Endothelial cell of umbilical vein (primary cell): ENCODE results near the gene SUGCT. TPM values are rescaled to one million over a fixed set of nuclear protein-coding genes. Genes with fewer than 3 reads are reported as not detected.

Source experiments
- BruUV-seq: library from RNA; stranded (reverse); fragments of 400-500 nt; replicated peaks from 2 replicates; lab custom pipeline; 2021; lab: Mats Ljungman, UMichigan
- CTCF ChIA-PET: fragments of 300-600, 350-600 bp; sonication (Branson Sonifier 250); formaldehyde crosslinking; loops from one replicate; lab custom pipeline; 2021; ENCODE audit warnings: antibody characterized with exemption, inconsistent platforms; lab: Charles Lee
- POLR2A ChIA-PET: fragments of 300-600, 350-600 bp; sonication (Branson Sonifier 250); formaldehyde crosslinking; loops from one replicate; lab custom pipeline; 2021; ENCODE audit warnings: antibody characterized with exemption, inconsistent platforms; lab: Charles Lee
- DNase-seq: peaks from one replicate; pipeline ENCODE4 v3.0.0-alpha.2; 2011; ENCODE audit warnings: low read depth, low spot score
- FAIRE-seq: peaks from 2 replicates; lab custom pipeline; 2011; peaks lifted over from hg19 to GRCh38; lab: Jason Lieb, UNC
- H2AFZ ChIP-seq: 2 replicates; pipeline ENCODE4 v1.6.0; 2012; ENCODE audit warnings: low read depth, low read length, control low read depth, inconsistent platforms
- H3K27ac ChIP-seq: 2 replicates; pipeline ENCODE4 v1.5.1; 2011; ENCODE audit warnings: low read depth, mild to moderate bottlenecking, control low read depth, low read length, moderate library complexity; ENCODE audit not compliant: insufficient read depth
- H3K27me3 ChIP-seq, 2 experiments: 2 replicates each; pipeline versions ENCODE4 v1.6.0 to v1.6.1; 2011; ENCODE audit warnings: low read length in 2 of 2, mixed read lengths in 1 of 2; ENCODE audit not compliant: control insufficient read depth in 2 of 2, insufficient read depth in 2 of 2
- H3K36me3 ChIP-seq, 2 experiments: 2 replicates in 1 of 2; 3 replicates in 1 of 2; pipeline ENCODE4 v1.5.1; 2011; ENCODE audit warnings: low read length in 2 of 2, mild to moderate bottlenecking in 1 of 2, moderate library complexity in 1 of 2; ENCODE audit not compliant: control insufficient read depth in 2 of 2, insufficient read depth in 2 of 2; ENCODE audit errors: extremely low read depth in 1 of 2
- H3K4me1 ChIP-seq: 3 replicates; pipeline ENCODE4 v1.5.1; 2011; ENCODE audit warnings: mild to moderate bottlenecking, low read length; ENCODE audit not compliant: control insufficient read depth, insufficient read depth; ENCODE audit errors: extremely low read depth
- H3K4me2 ChIP-seq: 2 replicates; pipeline ENCODE4 v1.6.1; 2011; ENCODE audit warnings: low read length, control low read depth, mixed read lengths; ENCODE audit not compliant: insufficient read depth
- H3K4me3 ChIP-seq, 3 experiments: fragments of 200-600 bp in 1 of 3; sonication (generic), shearing (Covaris generic) in 1 of 3; replicated peaks in 1 of 3; 2 replicates each; pipeline ENCODE4 v1.5.1; 2011 to 2016; ENCODE audit warnings: control low read depth in 3 of 3, low read length in 3 of 3, mild to moderate bottlenecking in 2 of 3, inconsistent platforms in 1 of 3, low read depth in 1 of 3, moderate library complexity in 1 of 3; ENCODE audit not compliant: insufficient read depth in 1 of 3
- H3K79me2 ChIP-seq: 2 replicates; pipeline ENCODE4 v1.6.0; 2012; ENCODE audit warnings: low read length, inconsistent platforms; ENCODE audit not compliant: control insufficient read depth, insufficient read depth
- H3K9ac ChIP-seq: replicated peaks from 2 replicates; pipeline ENCODE3; 2011; ENCODE audit warnings: low read length, control low read depth; ENCODE audit not compliant: insufficient read depth; ENCODE audit errors: extremely low read depth
- H3K9me1 ChIP-seq: replicated peaks from 3 replicates; pipeline ENCODE4 v1.6.0; 2011; ENCODE audit warnings: mild to moderate bottlenecking, low read length; ENCODE audit not compliant: control insufficient read depth, insufficient read depth; ENCODE audit errors: extremely low read depth
- H3K9me3 ChIP-seq: replicated peaks from 2 replicates; pipeline ENCODE4 v1.5.1; 2012; ENCODE audit warnings: low read length, inconsistent platforms; ENCODE audit not compliant: control insufficient read depth, insufficient read depth
- H4K20me1 ChIP-seq: replicated peaks from 2 replicates; pipeline ENCODE3; 2011; ENCODE audit warnings: mild to moderate bottlenecking, low read length; ENCODE audit not compliant: control insufficient read depth, insufficient read depth; ENCODE audit errors: extremely low read depth
- EZH2 ChIP-seq: IDR thresholded peaks from 2 replicates; pipeline ENCODE4 v1.6.1; 2012; ENCODE audit warnings: borderline replicate concordance, low read depth, mild to moderate bottlenecking, moderate library complexity, low read length, inconsistent platforms; ENCODE audit not compliant: severe bottlenecking
- FOS ChIP-seq: IDR thresholded peaks from 2 replicates; pipeline ENCODE4 v1.6.1; 2011; ENCODE audit warnings: mild to moderate bottlenecking, low read length, moderate library complexity, borderline replicate concordance; ENCODE audit not compliant: insufficient read depth
- GATA2 ChIP-seq: IDR thresholded peaks from 2 replicates; pipeline ENCODE4 v1.7.0; 2011; ENCODE audit warnings: low read depth, mild to moderate bottlenecking, moderate library complexity, mixed read lengths, low read length; ENCODE audit not compliant: insufficient read length, insufficient read depth
- JUN ChIP-seq: IDR thresholded peaks from 2 replicates; pipeline ENCODE4 v1.6.1; 2011; ENCODE audit warnings: borderline replicate concordance, low read depth; ENCODE audit not compliant: insufficient read length, insufficient read depth
- MYC ChIP-seq: IDR thresholded peaks from one replicate; pipeline ENCODE4 v1.6.1; 2011; ENCODE audit warnings: mild to moderate bottlenecking, low read depth, low read length
- POLR2A ChIP-seq: IDR thresholded peaks from 2 replicates; pipeline ENCODE4 v1.6.1; 2012; ENCODE audit warnings: low read depth, mild to moderate bottlenecking, control low read depth, low read length
- POLR2AphosphoS5 ChIP-seq: IDR thresholded peaks from 2 replicates; pipeline ENCODE4 v1.6.1; 2012; ENCODE audit warnings: low read depth, mild to moderate bottlenecking, control low read depth, low read length, moderate library complexity; ENCODE audit not compliant: insufficient read depth
- dilution Hi-C: fragments of 300-500 bp; cut with MboI; formaldehyde crosslinking; loops from one replicate; pipeline ENCODE4 v1.15.0; 2019; ENCODE audit warnings: low sequenced_read_pairs; ENCODE audit not compliant: extremely low pct_ligation_motif_present
- intact Hi-C: fragments of 100-400 bp; cut with micrococcal nuclease; formaldehyde crosslinking; loops from one replicate; pipeline ENCODE4 v1.10.0; 2022
- polyA plus RNA-seq, 4 experiments: library from polyadenylated mRNA; depleted of rRNA in 3 of 4; stranded (reverse) in 3 of 4; unstranded in 1 of 4; fragments of >200 nt; gene quantifications; 2 replicates each; pipeline versions ENCODE4 v1.2.1 to v1.2.3, GENCODE V29; 2011 to 2012; ENCODE audit warnings: missing spikeins in 1 of 4
- total RNA-seq: library from RNA; stranded (reverse); gene quantifications from 2 replicates; pipeline ENCODE4 v1.2.3, GENCODE V29; 2021
- TF ChIP-seq, protein P1 (sequence below): IDR thresholded peaks from 2 replicates; pipeline ENCODE4 v1.6.1; 2011; ENCODE audit not compliant: insufficient read depth, insufficient read length
- TF ChIP-seq, protein P2 (sequence below), 2 donors: IDR thresholded peaks; 1 replicate in 1 of 2; 2 replicates in 1 of 2; pipeline ENCODE4 v1.5.1; 2011; ENCODE audit warnings: low read length in 2 of 2, mild to moderate bottlenecking in 2 of 2, moderate library complexity in 2 of 2, control low read depth in 1 of 2, inconsistent platforms in 1 of 2, low read depth in 1 of 2; ENCODE audit not compliant: insufficient read depth in 1 of 2; ENCODE audit errors: extremely low read depth in 1 of 2

Gene SUGCT
- total and polyA plus RNA-seq, 2 donors (not counting 3 experiments of a cell fraction or from before 2014, with no cell fraction given) = 1.2 to 1.4 TPM

GRCh38 chr7:40211276-40212003, 76.6 kb downstream of the SUGCT start:
- dilution Hi-C loops = no loop called here
- H4K20me1 ChIP-seq = no peaks in the 10 kb centered on the region
- DNase-seq (peak; percentile 61), FAIRE-seq (peak; percentile 87)
- CTCF ChIA-PET = interaction anchor here (0.7 to 1.2 kb wide), 2 partner anchors 12 to 21 kb away, joined by 3 to 5 read pairs; no protein-coding TSS in a partner anchor
- H2AFZ ChIP-seq = no peak overlapping the region
- intact Hi-C loops = no loop called here
- no peaks in the 10 kb centered on the region for H3K79me2 ChIP-seq
- H3K9ac ChIP-seq = no peak overlapping the region
- no peak overlapping the region for H3K27ac ChIP-seq
- H3K9me3 ChIP-seq = no peaks in the 10 kb centered on the region
- POLR2A ChIA-PET = no interaction called here
- BruUV-seq = no TSS peak
- H3K4me3 ChIP-seq = no peak overlapping the region
- no peaks in the 10 kb centered on the region for H3K4me1 ChIP-seq
- TF ChIP-seq GATA2 (no peak), POLR2A (no peak), MYC (no peak), EZH2 (no peak)
- TF ChIP-seq, protein P1, sequence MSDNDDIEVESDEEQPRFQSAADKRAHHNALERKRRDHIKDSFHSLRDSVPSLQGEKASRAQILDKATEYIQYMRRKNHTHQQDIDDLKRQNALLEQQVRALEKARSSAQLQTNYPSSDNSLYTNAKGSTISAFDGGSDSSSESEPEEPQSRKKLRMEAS = no peak
- no peaks in the 10 kb centered on the region for H3K36me3 ChIP-seq
- H3K9me1 ChIP-seq = no peaks in the 10 kb centered on the region
- no peak overlapping the region for H3K4me2 ChIP-seq
- no peaks in the 10 kb centered on the region for H3K27me3 ChIP-seq

DNA sequence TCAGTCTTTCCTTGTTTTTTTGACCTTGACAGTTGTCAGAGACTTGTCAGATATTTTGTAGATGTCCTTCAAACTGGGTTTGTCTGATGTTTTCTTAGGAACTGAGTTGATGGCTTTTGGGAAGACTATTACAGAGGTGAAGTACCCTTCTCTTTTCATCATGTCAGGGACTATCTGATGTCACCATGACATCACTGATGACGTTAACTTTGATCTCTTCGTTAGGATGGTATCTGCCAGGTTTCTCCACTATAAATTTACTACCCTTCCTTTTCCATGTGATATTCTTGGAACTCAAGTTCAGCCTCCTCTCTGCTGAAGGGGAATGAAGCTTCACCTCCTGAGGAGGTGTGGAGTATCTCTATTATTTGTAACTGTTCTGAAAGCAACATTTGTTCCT, 78.5 kb downstream of the SUGCT start:
- H3K9me1 ChIP-seq = no peaks in the 10 kb centered on the region
- H3K9me3 ChIP-seq = no peaks in the 10 kb centered on the region
- BruUV-seq = no TSS peak
- intact Hi-C loops (no loop called here), dilution Hi-C loops (no loop called here)
- no peak overlapping the region for H3K27ac ChIP-seq
- H4K20me1 ChIP-seq = no peaks in the 10 kb centered on the region
- H3K27me3 ChIP-seq = no peaks in the 10 kb centered on the region
- H3K4me1 ChIP-seq = no peaks in the 10 kb centered on the region
- no peaks in the 10 kb centered on the region for H3K79me2 ChIP-seq
- no peak overlapping the region for H3K4me2 ChIP-seq
- CTCF ChIA-PET = no interaction called here
- H2AFZ ChIP-seq = no peak overlapping the region
- no peak for DNase-seq
- peak; percentile 54 for FAIRE-seq
- POLR2A ChIA-PET = no interaction called here
- no peak overlapping the region for H3K4me3 ChIP-seq
- TF ChIP-seq POLR2A = no peak
- no peak for TF ChIP-seq GATA2
- no peak for TF ChIP-seq EZH2
- no peak for TF ChIP-seq MYC
- TF ChIP-seq, protein P2, sequence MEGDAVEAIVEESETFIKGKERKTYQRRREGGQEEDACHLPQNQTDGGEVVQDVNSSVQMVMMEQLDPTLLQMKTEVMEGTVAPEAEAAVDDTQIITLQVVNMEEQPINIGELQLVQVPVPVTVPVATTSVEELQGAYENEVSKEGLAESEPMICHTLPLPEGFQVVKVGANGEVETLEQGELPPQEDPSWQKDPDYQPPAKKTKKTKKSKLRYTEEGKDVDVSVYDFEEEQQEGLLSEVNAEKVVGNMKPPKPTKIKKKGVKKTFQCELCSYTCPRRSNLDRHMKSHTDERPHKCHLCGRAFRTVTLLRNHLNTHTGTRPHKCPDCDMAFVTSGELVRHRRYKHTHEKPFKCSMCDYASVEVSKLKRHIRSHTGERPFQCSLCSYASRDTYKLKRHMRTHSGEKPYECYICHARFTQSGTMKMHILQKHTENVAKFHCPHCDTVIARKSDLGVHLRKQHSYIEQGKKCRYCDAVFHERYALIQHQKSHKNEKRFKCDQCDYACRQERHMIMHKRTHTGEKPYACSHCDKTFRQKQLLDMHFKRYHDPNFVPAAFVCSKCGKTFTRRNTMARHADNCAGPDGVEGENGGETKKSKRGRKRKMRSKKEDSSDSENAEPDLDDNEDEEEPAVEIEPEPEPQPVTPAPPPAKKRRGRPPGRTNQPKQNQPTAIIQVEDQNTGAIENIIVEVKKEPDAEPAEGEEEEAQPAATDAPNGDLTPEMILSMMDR (IDR thresholded peaks at IDR 0.05; ENCODE audit: extremely low read depth in 1 of 2, insufficient read depth in 1 of 2, low read depth in 1 of 2, low read length in 2 of 2) = no peak
- no peak for TF ChIP-seq FOS
- TF ChIP-seq, protein P1 = no peak
- no peak for TF ChIP-seq JUN
- TF ChIP-seq POLR2AphosphoS5 = no peak
- no peaks in the 10 kb centered on the region for H3K36me3 ChIP-seq
- no peak overlapping the region for H3K9ac ChIP-seq
